WTC11 (cell line): ENCODE results near the gene ARHGAP22. TPM values are rescaled to one million over a fixed set of nuclear protein-coding genes. Genes with fewer than 3 reads are reported as not detected.

Source experiments
- ATAC-seq: fragments of 200-7000 bp; cut with Tn5 transposase; 2 replicates; pipeline ENCODE4 v1.10.0; 2021; ENCODE audit warnings: mild to moderate bottlenecking, moderate library complexity
- CTCF ChIA-PET: fragments of 300-600 bp; sonication (Branson Sonifier 250); formaldehyde crosslinking; loops from one replicate; lab custom pipeline; 2021; ENCODE audit warnings: antibody characterized with exemption; lab: Charles Lee
- POLR2A ChIA-PET: fragments of 350-600 bp; sonication (Branson Sonifier 250); formaldehyde crosslinking; loops from one replicate; lab custom pipeline; 2021; ENCODE audit warnings: antibody characterized with exemption; lab: Charles Lee
- DNase-seq: peaks from one replicate; pipeline ENCODE4 v3.0.0; 2021; ENCODE audit warnings: low spot score
- H3K27ac Mint-ChIP-seq: 2 replicates; pipeline ENCODE4 v1.8.0; 2021; ENCODE audit warnings: mixed read lengths
- H3K27me3 Mint-ChIP-seq: 2 replicates; pipeline ENCODE4 v1.8.0; 2021; ENCODE audit warnings: low read depth, mild to moderate bottlenecking, moderate library complexity, mixed read lengths
- H3K36me3 Mint-ChIP-seq: 2 replicates; pipeline ENCODE4 v1.8.0; 2021; ENCODE audit warnings: mixed read lengths
- H3K4me1 Mint-ChIP-seq: 2 replicates; pipeline ENCODE4 v1.8.0; 2022; ENCODE audit warnings: mixed read lengths
- H3K4me3 Mint-ChIP-seq: 2 replicates; pipeline ENCODE4 v1.8.0; 2021; ENCODE audit warnings: mild to moderate bottlenecking, moderate library complexity, mixed read lengths
- H3K9me3 Mint-ChIP-seq: 2 replicates; pipeline ENCODE4 v1.8.0; 2021; ENCODE audit warnings: mixed read lengths
- EMX1 ChIP-seq: fragments of 250-450 bp; sonication (Bioruptor Pico); IDR thresholded peaks from 2 replicates; pipeline ENCODE4 v1.8.0; 2021; ENCODE audit warnings: mild to moderate bottlenecking
- FOXP1 ChIP-seq: sonication (generic); formaldehyde crosslinking; IDR thresholded peaks from 2 replicates; pipeline ENCODE4 v1.8.0; 2022; ENCODE audit warnings: missing genetic modification reagents, mild to moderate bottlenecking, moderate library complexity, borderline replicate concordance
- GTF2I ChIP-seq: fragments of 250-450 bp; sonication (Bioruptor Pico); conservative IDR thresholded peaks from 2 replicates; pipeline ENCODE4 v1.4.0; 2021; ENCODE audit warnings: mild to moderate bottlenecking
- ZNF219 ChIP-seq: sonication (generic); formaldehyde crosslinking; IDR thresholded peaks from 2 replicates; pipeline ENCODE4 v1.8.0; 2023; ENCODE audit warnings: missing genetic modification reagents, mild to moderate bottlenecking, borderline replicate concordance
- total RNA-seq: library from RNA; stranded (reverse); gene quantifications from 3 replicates; pipeline ENCODE4 v1.2.3, GENCODE V29; 2021
- TF ChIP-seq, protein P1 (sequence below): sonication (generic); formaldehyde crosslinking; IDR thresholded peaks from 2 replicates; pipeline ENCODE4 v1.8.1; 2023; ENCODE audit warnings: mild to moderate bottlenecking, missing genetic modification reagents, moderate library complexity
- TF ChIP-seq, protein P2 (sequence below): fragments of 250-450 bp; sonication (Bioruptor Pico); IDR thresholded peaks from 2 replicates; pipeline ENCODE4 v1.9.0; 2021; ENCODE audit warnings: mild to moderate bottlenecking
- TF ChIP-seq, protein P3 (sequence below): fragments of 250-450 bp; sonication (Bioruptor Pico); IDR thresholded peaks from 2 replicates; pipeline ENCODE4 v1.9.0; 2021; ENCODE audit warnings: mild to moderate bottlenecking, borderline replicate concordance
- TF ChIP-seq, protein P4 (sequence below): sonication (generic); formaldehyde crosslinking; IDR thresholded peaks from 2 replicates; pipeline ENCODE4 v1.8.1; 2023; ENCODE audit warnings: mild to moderate bottlenecking, missing genetic modification reagents
- TF ChIP-seq, protein P5 (sequence below): sonication (generic); formaldehyde crosslinking; IDR thresholded peaks from 2 replicates; pipeline ENCODE4 v1.8.0; 2023; ENCODE audit warnings: missing genetic modification reagents
- TF ChIP-seq, protein P6 (sequence below): fragments of 250-450 bp; sonication (Bioruptor Pico); IDR thresholded peaks from 2 replicates; pipeline ENCODE4 v2.1.2; 2022; ENCODE audit warnings: mild to moderate bottlenecking, moderate library complexity
- TF ChIP-seq, protein P7 (sequence below): sonication (generic); formaldehyde crosslinking; IDR thresholded peaks from 2 replicates; pipeline ENCODE4 v1.8.1; 2022; ENCODE audit warnings: mild to moderate bottlenecking, moderate library complexity, missing genetic modification reagents

Gene ARHGAP22
- total RNA-seq, 1 experiment from 2014 or later: 8.6 TPM

DNA sequence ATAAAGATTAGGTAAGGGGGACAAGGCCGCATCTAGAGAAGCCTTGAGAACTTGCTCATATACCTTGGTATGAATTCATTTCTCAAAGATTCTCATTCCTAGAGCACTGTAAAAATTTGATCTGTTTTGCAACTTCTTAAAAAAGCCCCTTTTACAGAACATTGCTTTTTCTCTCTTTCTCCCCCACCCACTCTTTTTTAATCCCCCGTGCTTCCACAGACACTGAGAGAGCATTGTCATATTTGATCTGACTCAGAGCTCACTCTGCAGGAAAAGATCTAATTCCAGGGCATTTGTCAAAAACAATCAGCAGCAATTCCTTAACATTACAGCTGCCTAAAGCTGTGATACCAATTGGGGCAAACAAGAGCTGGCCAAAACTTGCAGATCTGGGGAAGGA, 92.0 kb downstream of the ARHGAP22 start (continued):
- TF ChIP-seq, protein P1, sequence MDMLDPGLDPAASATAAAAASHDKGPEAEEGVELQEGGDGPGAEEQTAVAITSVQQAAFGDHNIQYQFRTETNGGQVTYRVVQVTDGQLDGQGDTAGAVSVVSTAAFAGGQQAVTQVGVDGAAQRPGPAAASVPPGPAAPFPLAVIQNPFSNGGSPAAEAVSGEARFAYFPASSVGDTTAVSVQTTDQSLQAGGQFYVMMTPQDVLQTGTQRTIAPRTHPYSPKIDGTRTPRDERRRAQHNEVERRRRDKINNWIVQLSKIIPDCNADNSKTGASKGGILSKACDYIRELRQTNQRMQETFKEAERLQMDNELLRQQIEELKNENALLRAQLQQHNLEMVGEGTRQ: no peak
- TF ChIP-seq, protein P2, sequence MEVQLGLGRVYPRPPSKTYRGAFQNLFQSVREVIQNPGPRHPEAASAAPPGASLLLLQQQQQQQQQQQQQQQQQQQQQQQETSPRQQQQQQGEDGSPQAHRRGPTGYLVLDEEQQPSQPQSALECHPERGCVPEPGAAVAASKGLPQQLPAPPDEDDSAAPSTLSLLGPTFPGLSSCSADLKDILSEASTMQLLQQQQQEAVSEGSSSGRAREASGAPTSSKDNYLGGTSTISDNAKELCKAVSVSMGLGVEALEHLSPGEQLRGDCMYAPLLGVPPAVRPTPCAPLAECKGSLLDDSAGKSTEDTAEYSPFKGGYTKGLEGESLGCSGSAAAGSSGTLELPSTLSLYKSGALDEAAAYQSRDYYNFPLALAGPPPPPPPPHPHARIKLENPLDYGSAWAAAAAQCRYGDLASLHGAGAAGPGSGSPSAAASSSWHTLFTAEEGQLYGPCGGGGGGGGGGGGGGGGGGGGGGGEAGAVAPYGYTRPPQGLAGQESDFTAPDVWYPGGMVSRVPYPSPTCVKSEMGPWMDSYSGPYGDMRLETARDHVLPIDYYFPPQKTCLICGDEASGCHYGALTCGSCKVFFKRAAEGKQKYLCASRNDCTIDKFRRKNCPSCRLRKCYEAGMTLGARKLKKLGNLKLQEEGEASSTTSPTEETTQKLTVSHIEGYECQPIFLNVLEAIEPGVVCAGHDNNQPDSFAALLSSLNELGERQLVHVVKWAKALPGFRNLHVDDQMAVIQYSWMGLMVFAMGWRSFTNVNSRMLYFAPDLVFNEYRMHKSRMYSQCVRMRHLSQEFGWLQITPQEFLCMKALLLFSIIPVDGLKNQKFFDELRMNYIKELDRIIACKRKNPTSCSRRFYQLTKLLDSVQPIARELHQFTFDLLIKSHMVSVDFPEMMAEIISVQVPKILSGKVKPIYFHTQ (CRISPR knock-in tag): no peak
- TF ChIP-seq, protein P3, sequence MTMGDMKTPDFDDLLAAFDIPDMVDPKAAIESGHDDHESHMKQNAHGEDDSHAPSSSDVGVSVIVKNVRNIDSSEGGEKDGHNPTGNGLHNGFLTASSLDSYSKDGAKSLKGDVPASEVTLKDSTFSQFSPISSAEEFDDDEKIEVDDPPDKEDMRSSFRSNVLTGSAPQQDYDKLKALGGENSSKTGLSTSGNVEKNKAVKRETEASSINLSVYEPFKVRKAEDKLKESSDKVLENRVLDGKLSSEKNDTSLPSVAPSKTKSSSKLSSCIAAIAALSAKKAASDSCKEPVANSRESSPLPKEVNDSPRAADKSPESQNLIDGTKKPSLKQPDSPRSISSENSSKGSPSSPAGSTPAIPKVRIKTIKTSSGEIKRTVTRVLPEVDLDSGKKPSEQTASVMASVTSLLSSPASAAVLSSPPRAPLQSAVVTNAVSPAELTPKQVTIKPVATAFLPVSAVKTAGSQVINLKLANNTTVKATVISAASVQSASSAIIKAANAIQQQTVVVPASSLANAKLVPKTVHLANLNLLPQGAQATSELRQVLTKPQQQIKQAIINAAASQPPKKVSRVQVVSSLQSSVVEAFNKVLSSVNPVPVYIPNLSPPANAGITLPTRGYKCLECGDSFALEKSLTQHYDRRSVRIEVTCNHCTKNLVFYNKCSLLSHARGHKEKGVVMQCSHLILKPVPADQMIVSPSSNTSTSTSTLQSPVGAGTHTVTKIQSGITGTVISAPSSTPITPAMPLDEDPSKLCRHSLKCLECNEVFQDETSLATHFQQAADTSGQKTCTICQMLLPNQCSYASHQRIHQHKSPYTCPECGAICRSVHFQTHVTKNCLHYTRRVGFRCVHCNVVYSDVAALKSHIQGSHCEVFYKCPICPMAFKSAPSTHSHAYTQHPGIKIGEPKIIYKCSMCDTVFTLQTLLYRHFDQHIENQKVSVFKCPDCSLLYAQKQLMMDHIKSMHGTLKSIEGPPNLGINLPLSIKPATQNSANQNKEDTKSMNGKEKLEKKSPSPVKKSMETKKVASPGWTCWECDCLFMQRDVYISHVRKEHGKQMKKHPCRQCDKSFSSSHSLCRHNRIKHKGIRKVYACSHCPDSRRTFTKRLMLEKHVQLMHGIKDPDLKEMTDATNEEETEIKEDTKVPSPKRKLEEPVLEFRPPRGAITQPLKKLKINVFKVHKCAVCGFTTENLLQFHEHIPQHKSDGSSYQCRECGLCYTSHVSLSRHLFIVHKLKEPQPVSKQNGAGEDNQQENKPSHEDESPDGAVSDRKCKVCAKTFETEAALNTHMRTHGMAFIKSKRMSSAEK (CRISPR knock-in tag): no peak
- no peak for TF ChIP-seq ZNF219 (CRISPR knock-in tag)
- TF ChIP-seq, protein P4, sequence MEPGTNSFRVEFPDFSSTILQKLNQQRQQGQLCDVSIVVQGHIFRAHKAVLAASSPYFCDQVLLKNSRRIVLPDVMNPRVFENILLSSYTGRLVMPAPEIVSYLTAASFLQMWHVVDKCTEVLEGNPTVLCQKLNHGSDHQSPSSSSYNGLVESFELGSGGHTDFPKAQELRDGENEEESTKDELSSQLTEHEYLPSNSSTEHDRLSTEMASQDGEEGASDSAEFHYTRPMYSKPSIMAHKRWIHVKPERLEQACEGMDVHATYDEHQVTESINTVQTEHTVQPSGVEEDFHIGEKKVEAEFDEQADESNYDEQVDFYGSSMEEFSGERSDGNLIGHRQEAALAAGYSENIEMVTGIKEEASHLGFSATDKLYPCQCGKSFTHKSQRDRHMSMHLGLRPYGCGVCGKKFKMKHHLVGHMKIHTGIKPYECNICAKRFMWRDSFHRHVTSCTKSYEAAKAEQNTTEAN (CRISPR knock-in tag): no peak
- TF ChIP-seq EMX1 (CRISPR knock-in tag): no peak
- no peak for TF ChIP-seq FOXP1 (CRISPR knock-in tag)

DNA sequence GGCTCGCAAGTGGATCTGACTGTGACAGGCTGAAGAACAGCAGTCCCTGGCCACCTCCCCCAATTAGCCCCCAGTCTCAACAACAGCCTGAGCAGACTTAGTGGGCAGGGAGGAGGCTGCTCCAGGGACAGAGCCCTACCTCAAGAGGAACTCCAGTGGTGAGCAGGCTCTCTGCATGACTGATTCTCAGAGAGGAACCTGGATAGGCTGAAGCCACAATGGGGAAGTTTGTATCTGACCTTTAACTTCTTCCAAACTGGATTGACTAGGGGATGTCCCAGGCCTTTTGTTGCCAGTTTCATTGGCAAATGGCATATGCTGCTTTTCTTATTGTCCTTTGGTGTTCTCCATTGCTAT, 93.0 kb downstream of the ARHGAP22 start:
- H3K4me3 Mint-ChIP-seq: no peak overlapping the region

More for the DNA sequence above, 93.0 kb downstream of the ARHGAP22 start:
- Mint-ChIP-seq H3K27ac (no peak overlapping the region), H3K36me3 (peaks cover 22% of the 10 kb centered on the region), H3K27me3 (no peaks in the 10 kb centered on the region), H3K4me1 (peaks cover 24% of the 10 kb centered on the region), H3K9me3 (peaks cover 29% of the 10 kb centered on the region)
- ChIA-PET POLR2A (no interaction called here), CTCF (no interaction called here)
- TF ChIP-seq, protein P5, sequence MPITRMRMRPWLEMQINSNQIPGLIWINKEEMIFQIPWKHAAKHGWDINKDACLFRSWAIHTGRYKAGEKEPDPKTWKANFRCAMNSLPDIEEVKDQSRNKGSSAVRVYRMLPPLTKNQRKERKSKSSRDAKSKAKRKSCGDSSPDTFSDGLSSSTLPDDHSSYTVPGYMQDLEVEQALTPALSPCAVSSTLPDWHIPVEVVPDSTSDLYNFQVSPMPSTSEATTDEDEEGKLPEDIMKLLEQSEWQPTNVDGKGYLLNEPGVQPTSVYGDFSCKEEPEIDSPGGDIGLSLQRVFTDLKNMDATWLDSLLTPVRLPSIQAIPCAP (CRISPR knock-in tag): no peak
- TF ChIP-seq, protein P6, sequence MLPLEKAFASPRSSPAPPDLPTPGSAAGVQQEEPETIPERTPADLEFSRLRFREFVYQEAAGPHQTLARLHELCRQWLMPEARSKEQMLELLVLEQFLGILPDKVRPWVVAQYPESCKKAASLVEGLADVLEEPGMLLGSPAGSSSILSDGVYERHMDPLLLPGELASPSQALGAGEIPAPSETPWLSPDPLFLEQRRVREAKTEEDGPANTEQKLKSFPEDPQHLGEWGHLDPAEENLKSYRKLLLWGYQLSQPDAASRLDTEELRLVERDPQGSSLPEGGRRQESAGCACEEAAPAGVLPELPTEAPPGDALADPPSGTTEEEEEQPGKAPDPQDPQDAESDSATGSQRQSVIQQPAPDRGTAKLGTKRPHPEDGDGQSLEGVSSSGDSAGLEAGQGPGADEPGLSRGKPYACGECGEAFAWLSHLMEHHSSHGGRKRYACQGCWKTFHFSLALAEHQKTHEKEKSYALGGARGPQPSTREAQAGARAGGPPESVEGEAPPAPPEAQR: no peak
- TF ChIP-seq, protein P7, sequence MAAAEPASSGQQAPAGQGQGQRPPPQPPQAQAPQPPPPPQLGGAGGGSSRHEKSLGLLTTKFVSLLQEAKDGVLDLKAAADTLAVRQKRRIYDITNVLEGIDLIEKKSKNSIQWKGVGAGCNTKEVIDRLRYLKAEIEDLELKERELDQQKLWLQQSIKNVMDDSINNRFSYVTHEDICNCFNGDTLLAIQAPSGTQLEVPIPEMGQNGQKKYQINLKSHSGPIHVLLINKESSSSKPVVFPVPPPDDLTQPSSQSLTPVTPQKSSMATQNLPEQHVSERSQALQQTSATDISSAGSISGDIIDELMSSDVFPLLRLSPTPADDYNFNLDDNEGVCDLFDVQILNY (CRISPR knock-in tag): no peak
- TF ChIP-seq GTF2I (CRISPR knock-in tag): no peak
- no peak for DNase-seq
- peak; percentile 50; the same call in 1 of the 2 replicates for ATAC-seq
